Measurements from ENCODE around the gene CKMT2. TPM values are rescaled to one million over a fixed set of nuclear protein-coding genes. Genes with fewer than 3 reads are reported as not detected.

CKMT2 gene
- total RNA-seq, 4 donors from 2014 or later, result 2.5 to 12.3 (median 6.5) TPM

DNA sequence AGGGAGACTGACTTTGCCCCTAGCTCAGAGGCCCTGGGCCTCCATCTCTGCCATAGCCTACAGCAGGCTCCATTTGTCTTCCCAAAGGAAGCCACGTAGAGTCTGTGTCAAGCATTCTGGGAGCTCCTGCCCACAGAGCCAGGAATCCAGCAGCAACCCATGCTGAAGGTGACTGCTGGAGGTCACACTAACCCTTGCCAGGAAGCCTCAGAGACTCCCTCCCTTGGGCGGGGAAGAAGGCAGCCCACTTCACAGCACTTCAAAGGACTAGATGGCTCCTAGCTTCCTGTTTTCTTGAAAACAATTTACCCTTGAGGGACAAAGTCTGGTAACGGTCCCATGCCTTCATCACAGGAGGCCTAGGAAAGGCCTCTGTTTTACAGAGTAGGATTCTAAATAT lies 1.7 kb downstream of the CKMT2 start:
- peaks cover 24% of the 10 kb centered on the region for H3K4me1 ChIP-seq
- TF ChIP-seq, protein P1, sequence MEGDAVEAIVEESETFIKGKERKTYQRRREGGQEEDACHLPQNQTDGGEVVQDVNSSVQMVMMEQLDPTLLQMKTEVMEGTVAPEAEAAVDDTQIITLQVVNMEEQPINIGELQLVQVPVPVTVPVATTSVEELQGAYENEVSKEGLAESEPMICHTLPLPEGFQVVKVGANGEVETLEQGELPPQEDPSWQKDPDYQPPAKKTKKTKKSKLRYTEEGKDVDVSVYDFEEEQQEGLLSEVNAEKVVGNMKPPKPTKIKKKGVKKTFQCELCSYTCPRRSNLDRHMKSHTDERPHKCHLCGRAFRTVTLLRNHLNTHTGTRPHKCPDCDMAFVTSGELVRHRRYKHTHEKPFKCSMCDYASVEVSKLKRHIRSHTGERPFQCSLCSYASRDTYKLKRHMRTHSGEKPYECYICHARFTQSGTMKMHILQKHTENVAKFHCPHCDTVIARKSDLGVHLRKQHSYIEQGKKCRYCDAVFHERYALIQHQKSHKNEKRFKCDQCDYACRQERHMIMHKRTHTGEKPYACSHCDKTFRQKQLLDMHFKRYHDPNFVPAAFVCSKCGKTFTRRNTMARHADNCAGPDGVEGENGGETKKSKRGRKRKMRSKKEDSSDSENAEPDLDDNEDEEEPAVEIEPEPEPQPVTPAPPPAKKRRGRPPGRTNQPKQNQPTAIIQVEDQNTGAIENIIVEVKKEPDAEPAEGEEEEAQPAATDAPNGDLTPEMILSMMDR (IDR thresholded peaks at IDR 0.05), result no peak
- TF ChIP-seq POLR2AphosphoS5 (IDR thresholded peaks at IDR 0.05), result no peak
- DNase-seq (ENCODE audit: low spot score in 2 of 2), result no peak
- H3K27ac ChIP-seq, result peak overlapping the region; percentile 16
- no peaks in the 10 kb centered on the region for H3K9me3 ChIP-seq
- no peaks in the 10 kb centered on the region for H3K36me3 ChIP-seq
- H3K4me3 ChIP-seq, result no peak overlapping the region
- WGBS, result 90% methylated on average over 2 of the region's 3 CpGs
- H3K27me3 ChIP-seq, result no peaks in the 10 kb centered on the region

DNA sequence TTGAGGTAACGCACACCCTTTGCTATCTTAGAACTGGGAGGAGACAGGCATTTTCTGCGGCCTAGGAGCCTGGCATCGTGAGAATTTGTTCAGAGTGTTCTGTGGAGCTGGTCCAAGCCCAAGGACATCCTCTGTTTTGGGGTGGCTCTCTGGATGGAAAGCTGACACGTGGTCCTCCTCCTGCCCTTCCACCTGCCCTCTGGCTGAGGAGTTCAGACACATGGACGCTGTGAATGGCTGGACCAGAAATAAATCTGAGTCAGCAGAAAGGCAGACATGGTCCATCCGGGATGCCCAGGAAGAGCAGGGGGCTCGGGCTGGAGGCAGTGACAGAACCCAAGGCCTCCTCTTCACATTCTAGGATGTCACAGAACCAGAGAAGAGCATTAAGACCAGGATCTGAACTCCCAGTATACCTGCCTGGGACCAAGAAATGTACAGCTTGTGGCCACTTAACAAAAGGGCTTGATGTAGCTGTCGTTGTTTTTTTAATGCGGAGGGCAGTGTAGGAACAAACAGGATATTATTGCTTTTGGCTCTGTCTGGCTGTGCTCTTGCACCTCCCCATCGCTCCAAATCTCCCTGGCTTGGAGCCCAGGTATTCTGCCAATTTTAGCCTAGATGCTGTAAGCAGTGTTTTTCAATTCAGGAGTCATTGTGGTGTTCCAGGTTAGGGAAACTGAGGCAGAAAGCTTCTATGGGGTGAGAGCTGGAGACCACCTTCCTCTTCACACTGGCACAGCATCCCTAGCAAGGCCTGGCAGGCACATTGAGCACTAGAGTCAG lies 2.4 kb downstream of the CKMT2 start:
- H3K27ac ChIP-seq, result peak overlapping the region; percentile 32
- WGBS, result 64% methylated on average over 10 of the region's 10 CpGs
- no peak for TF ChIP-seq EP300 (IDR thresholded peaks at IDR 0.05)
- no peak for TF ChIP-seq POLR2A (IDR thresholded peaks at IDR 0.05)
- no peak for TF ChIP-seq POLR2AphosphoS5 (IDR thresholded peaks at IDR 0.05)
- TF ChIP-seq, protein P1 (IDR thresholded peaks at IDR 0.05), result no peak
- peaks cover 24% of the 10 kb centered on the region for H3K4me1 ChIP-seq
- H3K4me3 ChIP-seq, result no peak overlapping the region
- no peaks in the 10 kb centered on the region for H3K36me3 ChIP-seq
- H3K27me3 ChIP-seq, result no peaks in the 10 kb centered on the region
- H3K9me3 ChIP-seq, result no peaks in the 10 kb centered on the region
- DNase-seq (ENCODE audit: low spot score in 2 of 2), result no peak

DNA sequence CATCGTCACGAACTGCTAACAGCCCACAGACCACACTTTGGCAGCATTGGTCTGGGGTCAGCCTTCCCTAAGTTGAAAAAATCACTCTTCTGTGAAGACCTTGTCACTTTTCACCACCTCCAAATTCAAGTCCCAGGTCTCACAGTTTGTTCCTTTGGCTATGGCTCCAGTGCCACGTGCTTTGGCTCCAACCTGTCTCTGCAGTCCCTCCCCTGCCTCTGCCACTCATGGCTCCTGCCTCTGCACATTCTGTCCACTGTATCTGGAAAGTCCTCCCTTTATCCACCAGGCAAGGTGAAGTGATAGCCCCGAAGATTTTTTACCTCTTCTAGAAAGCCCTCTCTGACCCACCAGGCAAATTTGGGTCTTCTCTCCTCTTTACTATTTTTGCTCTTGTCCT lies 5.3 kb downstream of the CKMT2 start:
- WGBS, result 94% methylated on average over 4 of the region's 4 CpGs
- TF ChIP-seq POLR2AphosphoS5 (IDR thresholded peaks at IDR 0.05), result no peak
- no peak for TF ChIP-seq EP300 (IDR thresholded peaks at IDR 0.05)
- TF ChIP-seq, protein P1 (IDR thresholded peaks at IDR 0.05), result no peak
- no peak for TF ChIP-seq POLR2A (IDR thresholded peaks at IDR 0.05)
- H3K27me3 ChIP-seq, result no peaks in the 10 kb centered on the region
- peaks cover 14% of the 10 kb centered on the region for H3K4me1 ChIP-seq
- DNase-seq (ENCODE audit: low spot score in 2 of 2), result no peak
- no peak overlapping the region for H3K4me3 ChIP-seq
- H3K9me3 ChIP-seq, result no peaks in the 10 kb centered on the region
- H3K36me3 ChIP-seq, result no peaks in the 10 kb centered on the region
- no peak overlapping the region for H3K27ac ChIP-seq

DNA sequence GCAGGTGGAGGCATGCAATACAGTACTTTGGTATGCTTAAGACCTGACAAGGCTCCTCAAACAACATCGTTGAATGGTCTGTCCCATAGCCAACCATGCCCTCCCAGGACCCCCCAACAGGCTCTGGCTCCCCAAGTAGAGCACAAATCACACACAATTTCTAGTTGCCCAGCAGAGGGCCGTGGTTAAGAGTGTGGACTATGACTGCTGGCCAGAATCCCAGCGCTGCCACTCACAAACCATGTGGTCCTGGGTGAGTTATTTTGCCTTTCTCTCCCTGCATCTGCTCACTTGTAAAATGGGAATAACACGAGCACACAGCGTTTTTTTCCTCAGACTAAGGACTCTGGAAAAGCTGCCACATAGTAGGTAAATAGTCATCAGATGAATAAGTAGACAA lies 6.5 kb downstream of the CKMT2 start:
- WGBS, result 51% methylated on average over 5 of the region's 5 CpGs
- Histone ChIP-seq H3K36me3 (no peaks in the 10 kb centered on the region), H3K9me3 (no peaks in the 10 kb centered on the region), H3K4me1 (peaks cover 14% of the 10 kb centered on the region), H3K27ac (no peak overlapping the region), H3K4me3 (no peak overlapping the region), H3K27me3 (no peaks in the 10 kb centered on the region)
- no peak for DNase-seq (ENCODE audit: low spot score in 2 of 2)
- no peak for TF ChIP-seq POLR2AphosphoS5 (IDR thresholded peaks at IDR 0.05)
- TF ChIP-seq POLR2A (IDR thresholded peaks at IDR 0.05), result no peak
- TF ChIP-seq, protein P1 (IDR thresholded peaks at IDR 0.05), result no peak
- no peak for TF ChIP-seq EP300 (IDR thresholded peaks at IDR 0.05)

DNA sequence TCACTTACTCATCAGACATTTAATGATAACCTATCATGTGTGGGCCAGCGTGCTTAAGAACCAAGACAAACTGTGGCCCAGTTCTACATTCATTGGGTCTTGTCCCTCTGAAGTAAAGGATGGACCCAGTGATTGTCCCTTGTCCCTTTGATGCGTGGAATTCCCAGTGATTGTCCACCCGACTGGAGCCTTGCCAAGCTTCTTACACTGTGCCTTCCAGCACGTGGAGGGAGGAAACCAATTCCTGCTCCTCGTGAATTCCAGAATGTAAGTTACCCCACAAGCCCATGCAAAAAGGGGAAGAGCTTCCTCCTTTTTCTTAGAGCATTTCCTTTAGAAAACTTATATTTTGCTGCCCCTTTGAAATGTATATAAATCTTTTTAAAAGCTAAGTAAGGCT lies 7.9 kb downstream of the CKMT2 start:
- no peak for DNase-seq (ENCODE audit: low spot score in 2 of 2)
- WGBS, result 49% methylated on average over 5 of the region's 5 CpGs
- Histone ChIP-seq H3K9me3 (no peaks in the 10 kb centered on the region), H3K4me1 (peaks cover 8% of the 10 kb centered on the region), H3K27ac (no peak overlapping the region), H3K27me3 (no peaks in the 10 kb centered on the region), H3K36me3 (no peaks in the 10 kb centered on the region), H3K4me3 (no peak overlapping the region)
- TF ChIP-seq POLR2A (IDR thresholded peaks at IDR 0.05) (no peak), POLR2AphosphoS5 (IDR thresholded peaks at IDR 0.05) (no peak), EP300 (IDR thresholded peaks at IDR 0.05) (no peak)
- TF ChIP-seq, protein P1 (IDR thresholded peaks at IDR 0.05), result no peak

Measured in suprapubic skin (tissue), 4 donors.